NCI-H82 treated with DMSO at 0.1 percent for 48 hours (cell line): ENCODE data around the gene SYT7.

Experiments used
- DNase-seq: peaks from one replicate; lab custom pipeline; 2025; ENCODE audit not compliant: unreplicated experiment; lab: John Stamatoyannopoulos, UW

SYT7 gene

GRCh38 chr11:61539831-61540357, 41.0 kb downstream of the SYT7 start:
- DNase-seq = no peak

DNA sequence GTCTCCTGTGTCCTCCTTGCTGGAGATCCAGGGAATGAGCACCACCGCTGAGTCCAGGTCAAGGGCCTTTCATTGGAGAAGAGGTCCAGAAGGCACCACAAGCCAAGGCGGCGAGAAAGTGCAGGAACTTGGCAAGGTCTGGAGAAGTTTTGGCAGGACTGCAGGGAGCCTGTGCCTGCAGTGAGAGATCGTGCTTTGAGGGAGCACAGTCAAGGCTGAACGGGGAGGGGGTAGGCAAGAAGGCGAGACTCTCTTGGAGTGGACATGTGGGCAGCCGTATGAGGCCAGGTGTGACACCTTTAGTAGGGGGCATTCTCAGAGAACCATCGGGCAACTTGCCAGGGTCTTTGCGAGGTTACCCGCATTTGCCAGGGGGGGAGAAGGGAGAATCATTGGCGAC, 41.9 kb downstream of the SYT7 start:
- no peak for DNase-seq

GRCh38 chr11:61538636-61538961, 42.3 kb downstream of the SYT7 start:
- no peak for DNase-seq

- DNase-seq = no peak
Observed at GRCh38 chr11:61537326-61537725, 43.5 kb downstream of the SYT7 start.

DNA sequence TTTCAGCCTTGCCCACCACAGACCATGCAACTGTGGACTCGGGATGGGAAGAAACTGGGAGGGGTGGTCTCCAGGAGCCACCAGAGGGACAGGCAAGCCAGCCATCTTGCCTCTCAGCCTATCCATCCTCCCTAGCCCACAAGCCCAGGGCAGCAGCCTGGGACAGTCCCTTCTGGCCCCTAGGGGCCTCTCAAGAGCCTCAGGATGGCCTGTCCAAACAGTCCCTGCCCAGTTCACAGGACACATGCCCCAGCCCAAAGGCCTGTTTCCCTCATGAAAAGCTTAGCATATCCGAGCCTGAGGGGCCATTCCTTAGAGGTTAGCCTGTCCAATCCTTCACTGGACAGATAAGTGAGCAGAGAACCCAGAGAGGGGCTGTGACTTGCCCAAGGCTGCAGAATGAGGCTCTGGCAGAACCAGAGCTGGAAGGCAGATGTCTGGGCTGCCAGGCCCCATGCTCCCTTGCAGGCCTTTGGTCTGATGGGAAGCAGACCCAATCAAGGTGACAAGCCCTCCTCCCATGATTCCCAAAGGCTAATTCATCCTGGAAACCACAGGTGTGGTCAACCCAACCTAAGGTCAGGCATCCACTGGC, 44.1 kb downstream of the SYT7 start:
- DNase-seq = no peak

DNA sequence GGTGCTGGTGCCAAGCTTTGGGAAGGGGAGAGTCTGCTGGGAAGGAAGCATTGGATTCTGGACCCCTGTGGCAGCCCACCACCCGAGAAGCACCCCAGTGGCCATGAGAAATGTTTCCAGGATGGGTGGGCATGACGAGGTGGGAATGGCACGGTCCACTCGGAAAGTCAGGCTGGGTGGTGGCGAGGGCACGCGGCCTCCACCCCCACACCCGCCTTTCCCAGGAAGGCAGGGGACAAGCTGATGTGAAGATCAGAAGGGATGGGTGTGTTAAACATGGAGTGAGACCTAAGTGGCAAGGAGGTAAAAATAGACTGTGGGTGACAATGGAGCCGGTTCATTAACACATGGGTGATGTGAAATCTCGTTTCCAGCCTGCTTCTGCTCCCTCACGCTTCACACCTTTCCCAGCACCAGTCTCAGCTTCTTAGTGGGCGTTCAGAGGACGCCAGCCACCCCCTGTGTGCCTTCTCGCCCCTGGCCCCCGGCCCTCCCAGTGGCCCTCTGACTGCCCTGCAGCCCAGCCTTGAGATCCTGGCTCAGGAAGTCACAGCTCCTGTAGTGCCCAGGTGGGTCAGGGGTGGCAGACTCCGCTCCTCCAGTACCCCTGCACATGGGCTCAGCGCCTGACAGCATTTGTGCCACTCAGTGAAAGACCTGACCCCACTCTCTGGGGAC, 44.7 kb downstream of the SYT7 start:
- DNase-seq = no peak

- DNase-seq = no peak
Observed at GRCh38 chr11:61534933-61535839, 45.7 kb downstream of the SYT7 start.

DNA sequence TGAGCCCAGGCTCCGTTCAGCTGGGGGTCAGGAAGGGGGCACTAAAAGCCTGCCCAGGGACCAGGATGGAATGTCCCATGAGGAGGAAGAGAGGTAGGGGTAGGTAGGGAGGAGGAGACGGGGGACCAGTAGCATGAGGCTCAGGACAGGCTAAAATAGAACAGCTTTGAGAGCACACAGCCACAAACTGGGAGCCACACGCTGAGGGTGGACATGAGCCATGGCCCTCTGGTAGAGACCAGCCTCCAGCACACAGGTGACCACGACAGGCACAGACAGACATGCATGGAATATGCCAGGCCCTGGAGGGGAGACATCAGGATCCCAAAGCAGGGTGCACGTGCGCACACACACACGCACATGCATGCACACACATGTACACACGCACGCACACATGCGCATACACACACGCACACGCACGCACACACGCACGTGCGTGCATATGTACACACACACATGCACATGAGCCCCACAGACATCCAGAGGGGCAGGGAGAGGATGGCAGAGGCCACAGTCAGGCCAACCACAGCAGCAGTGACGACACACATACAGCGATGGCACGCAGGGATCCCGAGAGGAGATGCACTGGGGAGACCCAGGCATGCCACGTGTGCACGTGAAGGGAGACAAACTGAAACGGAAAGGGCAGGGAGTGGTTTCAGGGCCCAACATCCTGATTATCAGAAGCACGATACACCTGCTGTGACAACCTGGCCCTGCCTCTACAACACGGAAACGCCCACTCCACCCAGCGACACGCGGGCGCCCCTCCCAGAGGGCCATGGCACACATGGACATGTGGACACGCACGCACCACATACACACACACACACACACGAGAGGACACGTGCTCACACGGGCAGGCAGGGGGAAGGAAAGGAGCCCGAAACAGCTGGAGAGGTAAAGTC, 46.6 kb downstream of the SYT7 start:
- DNase-seq = no peak

- DNase-seq = no peak
Observed at GRCh38 chr11:61533401-61533800, 47.5 kb downstream of the SYT7 start.

GRCh38 chr11:61533039-61533375, 47.9 kb downstream of the SYT7 start:
- no peak for DNase-seq

DNA sequence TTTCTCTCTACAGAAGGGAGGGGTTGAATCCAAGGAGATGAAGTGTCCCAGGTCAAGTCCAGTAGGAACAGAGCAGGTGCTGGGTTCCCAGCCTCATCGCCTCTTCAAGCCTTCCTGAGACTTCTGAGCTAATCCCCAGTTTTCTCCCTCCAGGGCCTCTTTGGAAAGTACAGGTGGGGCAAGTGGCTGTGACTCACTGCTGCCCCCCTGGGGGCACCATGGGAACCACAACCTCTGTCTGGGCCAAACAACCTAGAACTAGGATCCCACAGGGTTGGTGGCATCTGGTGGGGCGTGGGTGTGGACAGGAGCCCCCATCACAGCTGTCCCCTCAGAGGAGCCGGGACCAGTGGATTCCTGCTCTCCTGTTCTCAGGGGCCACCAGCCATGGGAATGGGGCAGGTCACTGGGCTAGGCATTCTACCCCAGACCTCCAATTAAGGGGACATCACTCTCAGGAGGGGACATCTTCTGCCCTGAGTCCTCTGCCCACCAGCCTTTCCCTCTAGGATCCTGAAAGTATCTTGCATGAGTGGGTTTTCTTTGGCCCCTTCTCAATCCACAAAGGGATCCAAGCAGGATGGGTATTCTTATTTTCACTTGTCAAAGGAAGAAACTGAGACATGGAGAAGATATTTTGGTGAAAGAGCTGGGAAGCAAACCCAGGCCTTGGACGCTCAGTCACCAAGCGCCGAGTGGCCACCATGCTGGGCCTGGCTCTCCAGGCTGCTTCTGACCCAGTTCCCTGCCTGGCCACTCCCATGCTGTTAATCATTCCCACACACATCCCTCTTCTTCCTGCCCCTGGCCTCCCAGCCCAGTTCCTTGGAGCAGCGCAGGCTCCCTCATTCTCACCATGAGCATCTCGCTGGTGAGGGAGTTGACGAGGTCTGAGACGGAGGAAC, 48.5 kb downstream of the SYT7 start:
- DNase-seq = peak; percentile 41

- DNase-seq = no peak
Observed at GRCh38 chr11:61531044-61531443, 49.8 kb downstream of the SYT7 start.

DNA sequence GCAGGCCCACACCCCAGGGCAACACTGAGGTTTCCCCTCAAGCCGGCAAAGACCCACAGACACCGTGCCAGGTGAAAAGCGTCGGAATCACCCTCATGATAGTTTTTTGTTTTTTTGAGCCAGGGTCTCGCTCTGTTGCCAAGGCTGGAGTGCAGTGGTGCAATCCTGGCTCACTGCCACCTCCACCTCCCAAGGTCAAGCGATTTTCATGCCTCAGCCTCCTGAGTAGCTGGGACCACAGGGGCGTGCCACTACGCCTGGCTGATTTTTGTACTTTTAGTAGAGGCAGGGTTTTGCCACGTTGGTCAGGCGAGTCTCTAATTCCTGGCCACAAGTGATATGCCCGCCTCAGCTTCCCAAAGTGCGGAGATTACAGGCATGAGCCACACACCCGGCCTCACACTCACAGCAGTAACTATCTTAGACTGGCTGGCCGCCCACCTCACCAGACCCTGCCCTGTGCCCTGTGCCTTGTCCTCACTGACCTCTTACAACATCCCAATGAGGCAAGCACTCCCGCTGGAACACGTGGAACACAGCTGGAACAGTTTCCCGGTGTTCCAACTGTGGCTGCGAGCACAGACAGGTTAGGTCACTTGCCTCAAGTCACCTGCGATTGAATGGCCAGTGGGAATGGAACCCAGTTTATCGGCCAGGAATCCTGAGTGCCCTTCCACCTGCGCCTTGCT, 51.2 kb downstream of the SYT7 start:
- DNase-seq = no peak

GRCh38 chr11:61528114-61528513, 52.8 kb downstream of the SYT7 start:
- no peak for DNase-seq

- peak; percentile 19 for DNase-seq
Observed at GRCh38 chr11:61526956-61527731, 53.7 kb downstream of the SYT7 start.

- DNase-seq = no peak
Observed at GRCh38 chr11:61526229-61526628, 54.6 kb downstream of the SYT7 start.

DNA sequence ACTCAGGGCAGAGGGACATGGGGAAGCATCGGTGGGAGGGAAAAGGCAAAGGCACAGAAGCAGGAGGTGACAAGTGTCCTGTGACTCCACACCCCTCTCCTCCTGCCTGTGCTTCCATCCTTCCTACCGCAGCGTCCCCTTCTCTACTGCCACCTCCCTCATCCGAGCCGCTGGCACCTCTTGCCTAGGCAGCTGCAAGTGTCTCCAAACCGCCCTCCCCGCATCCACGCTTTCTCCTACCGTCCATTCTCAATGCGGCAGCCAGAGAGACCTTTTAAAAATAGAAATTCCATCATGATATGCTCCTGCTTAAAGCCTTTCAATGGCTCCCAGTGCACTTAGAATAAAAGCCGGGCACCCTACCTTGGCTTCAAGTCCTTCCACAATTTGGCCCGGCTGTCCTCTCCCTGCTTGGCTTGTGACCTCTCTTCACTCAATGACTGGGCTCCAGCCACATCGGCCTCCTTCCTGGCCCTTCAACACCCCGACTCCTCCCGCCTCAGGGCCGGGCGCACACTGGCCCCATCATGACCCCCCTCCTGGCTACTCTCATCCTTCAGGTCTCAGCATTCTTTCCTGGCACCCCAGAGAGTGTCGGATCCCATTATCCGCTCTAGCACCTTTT, 55.8 kb downstream of the SYT7 start:
- no peak for DNase-seq

GRCh38 chr11:61524446-61524845, 56.4 kb downstream of the SYT7 start:
- DNase-seq = no peak
